GM12878 (cell line): Measurements from ENCODE around the gene APOM. TPM values are rescaled to one million over a fixed set of nuclear protein-coding genes. Genes with fewer than 3 reads are reported as not detected.

ENCODE experiments used
- ATAC-seq: fragments of 200-7000 bp; cut with Tn5 transposase; 3 replicates; pipeline ENCODE4 v1.9.1; 2020; ENCODE audit warnings: mild to moderate bottlenecking, moderate library complexity
- BruUV-seq: library from RNA; stranded (reverse); fragments of 400-500 nt; replicated peaks from 2 replicates; lab custom pipeline; 2021; lab: Mats Ljungman, UMichigan
- CTCF ChIA-PET: fragments of 300-600 bp; sonication (Branson Sonifier 250); formaldehyde crosslinking; extraction: SDS; loops from one replicate; lab custom pipeline; 2021; ENCODE audit warnings: inconsistent platforms; lab: Yijun Ruan, JAX
- POLR2A ChIA-PET: fragments of 350-600 bp; formaldehyde crosslinking; extraction: SDS; loops from one replicate; lab custom pipeline; 2021; ENCODE audit warnings: inconsistent platforms; lab: Charles Lee
- RAD21 ChIA-PET: fragments of 300-600 bp; sonication (Branson Sonifier 250); formaldehyde crosslinking; loops from one replicate; lab custom pipeline; 2023; ENCODE audit warnings: antibody characterized with exemption; ENCODE audit not compliant: unreplicated experiment; lab: Charles Lee
- SMC1A ChIA-PET: fragments of 300-600 bp; sonication (Branson Sonifier 250); formaldehyde crosslinking; loops from one replicate; lab custom pipeline; 2023; ENCODE audit not compliant: unreplicated experiment, uncharacterized antibody; lab: Charles Lee
- DNase-seq: peaks from one replicate; pipeline ENCODE4 v3.0.0-alpha.2; 2011; ENCODE audit warnings: low read depth, low spot score
- FAIRE-seq: peaks from 3 replicates; lab custom pipeline; 2011; peaks lifted over from hg19 to GRCh38; lab: Jason Lieb, UNC
- H2AFZ ChIP-seq: 2 replicates; pipeline ENCODE4 v1.6.0; 2011; ENCODE audit warnings: low read depth, low read length, control low read depth; ENCODE audit not compliant: control insufficient read depth
- H3K27ac ChIP-seq: 2 replicates; pipeline ENCODE4 v1.5.1; 2011; ENCODE audit warnings: control low read depth; ENCODE audit not compliant: control insufficient read depth, insufficient read depth
- H3K27me3 ChIP-seq, 2 experiments: replicated peaks in 1 of 2; 2 replicates each; pipeline versions ENCODE4 v1.6.0 to v1.6.1; 2011; ENCODE audit warnings: low read length in 1 of 2; ENCODE audit not compliant: control insufficient read depth in 2 of 2, insufficient read depth in 2 of 2
- H3K36me3 ChIP-seq, 2 experiments: 2 replicates each; pipeline ENCODE4 v1.5.1; 2011; ENCODE audit warnings: low read length in 1 of 2; ENCODE audit not compliant: control insufficient read depth in 2 of 2, insufficient read depth in 2 of 2
- H3K4me1 ChIP-seq: 2 replicates; pipeline ENCODE4 v1.6.1; 2011; ENCODE audit warnings: mild to moderate bottlenecking, low read length, moderate library complexity, mixed read lengths; ENCODE audit not compliant: control insufficient read depth, insufficient read depth
- H3K4me2 ChIP-seq: 2 replicates; pipeline ENCODE4 v1.6.0; 2011; ENCODE audit warnings: control low read depth; ENCODE audit not compliant: control insufficient read depth, insufficient read depth
- H3K4me3 ChIP-seq: fragments of 200-600 bp; sonication (generic); 2 replicates; pipeline ENCODE4 v1.5.1; 2016
- H3K79me2 ChIP-seq: 2 replicates; pipeline ENCODE4 v1.6.0; 2011; ENCODE audit warnings: low read length; ENCODE audit not compliant: control insufficient read depth, insufficient read depth
- H3K9ac ChIP-seq: 2 replicates; pipeline ENCODE4 v1.8.0; 2011; ENCODE audit warnings: low read length, control low read depth, mixed read lengths; ENCODE audit not compliant: control insufficient read depth, insufficient read depth
- H3K9me3 ChIP-seq: replicated peaks from 3 replicates; pipeline ENCODE4 v1.5.1; 2011; ENCODE audit warnings: mild to moderate bottlenecking, low read length; ENCODE audit not compliant: control insufficient read depth, insufficient read depth
- H4K20me1 ChIP-seq: 2 replicates; pipeline ENCODE4 v1.6.0; 2011; ENCODE audit not compliant: control insufficient read depth, insufficient read depth
- BHLHE40 ChIP-seq, 2 experiments: fragments of 450-650 bp in 1 of 2; IDR thresholded peaks; 2 replicates each; pipeline ENCODE4 v1.6.1; 2011 to 2017; ENCODE audit warnings: low read depth in 2 of 2, borderline replicate concordance in 1 of 2, improper control_type of control experiment in 1 of 2, low read length in 1 of 2, mild to moderate bottlenecking in 1 of 2
- BRCA1 ChIP-seq: IDR thresholded peaks from 2 replicates; pipeline ENCODE4 v1.6.1; 2011; ENCODE audit warnings: low read depth, low read length, improper control_type of control experiment
- CREB1 ChIP-seq: IDR thresholded peaks from 2 replicates; pipeline ENCODE4 v1.6.1; 2012; ENCODE audit warnings: low read depth, mild to moderate bottlenecking, inconsistent platforms
- JUNB ChIP-seq: IDR thresholded peaks from 2 replicates; pipeline ENCODE4 v1.6.1; 2016; ENCODE audit warnings: antibody characterized with exemption, mild to moderate bottlenecking
- KAT2A ChIP-seq: conservative IDR thresholded peaks from 2 replicates; pipeline ENCODE4 v1.6.1; 2011; ENCODE audit warnings: low read depth, low read length; ENCODE audit not compliant: control insufficient read depth
- LARP7 ChIP-seq: fragments of 450-650 bp; IDR thresholded peaks from 2 replicates; pipeline ENCODE4 v1.6.1; 2017; ENCODE audit warnings: mild to moderate bottlenecking
- MTA3 ChIP-seq: IDR thresholded peaks from 2 replicates; pipeline ENCODE4 v1.6.1; 2012; ENCODE audit warnings: low read length, inconsistent platforms, borderline replicate concordance
- NFYB ChIP-seq: IDR thresholded peaks from 2 replicates; pipeline ENCODE4 v1.6.1; 2011; ENCODE audit warnings: low read depth, mild to moderate bottlenecking, low read length, improper control_type of control experiment, moderate library complexity; ENCODE audit not compliant: insufficient read depth
- NR2C2 ChIP-seq: IDR thresholded peaks from 2 replicates; pipeline ENCODE4 v1.6.1; 2011; ENCODE audit warnings: borderline replicate concordance, low read depth; ENCODE audit not compliant: control insufficient read depth, insufficient read length
- RCOR1 ChIP-seq: conservative IDR thresholded peaks from 2 replicates; pipeline ENCODE4 v1.6.1; 2012; ENCODE audit warnings: low read depth, low read length, improper control_type of control experiment
- RFX5 ChIP-seq: IDR thresholded peaks from 2 replicates; pipeline ENCODE4 v1.6.1; 2011; ENCODE audit warnings: low read depth, low read length, improper control_type of control experiment
- SPI1 ChIP-seq: IDR thresholded peaks from 2 replicates; pipeline ENCODE4 v1.6.1; 2011; ENCODE audit warnings: low read depth, mild to moderate bottlenecking, low read length, moderate library complexity, borderline replicate concordance; ENCODE audit not compliant: insufficient read depth
- SREBF1 ChIP-seq: IDR thresholded peaks from 2 replicates; pipeline ENCODE4 v1.6.1; 2012; ENCODE audit warnings: mild to moderate bottlenecking, low read length
- TARDBP ChIP-seq: IDR thresholded peaks from 2 replicates; pipeline ENCODE4 v1.6.1; 2016; ENCODE audit warnings: borderline replicate concordance
- TCF12 ChIP-seq: IDR thresholded peaks from 2 replicates; pipeline ENCODE4 v1.6.1; 2011; ENCODE audit warnings: low read depth, mild to moderate bottlenecking, low read length
- ZNF207 ChIP-seq: fragments of 450-650 bp; IDR thresholded peaks from 2 replicates; pipeline ENCODE4 v1.6.1; 2014; ENCODE audit warnings: antibody characterized with exemption, mild to moderate bottlenecking, borderline replicate concordance
- WGBS: methylation state at CpG from one replicate; pipeline ENCODE4 v1.1.6; 2016; ENCODE audit warnings: low lambda C conversion rate; ENCODE audit not compliant: insufficient replicate concordance, insufficient coverage; ENCODE audit errors: missing lambda C conversion rate; 5-methylcytosine and 5-hydroxymethylcytosine counted together
- in situ Hi-C: fragments of 300-500 bp; cut with MboI; formaldehyde crosslinking; loops from 9 replicates; pipeline ENCODE4 v1.14.3; 2018; ENCODE audit warnings: mixed read lengths
- intact Hi-C: fragments of 100-400 bp; cut with micrococcal nuclease; formaldehyde crosslinking; loops from one replicate; pipeline ENCODE4 v1.14.2; 2022; ENCODE audit not compliant: unreplicated experiment
- polyA plus RNA-seq, 11 experiments: library from polyadenylated mRNA; depleted of rRNA in 4 of 11; unstranded in 6 of 11; stranded (reverse) in 5 of 11; fragments of >200 nt; fragmentation: Nextera tagmentation in 4 of 11; fragmentation: Illumina TruSeq in 1 of 11; extraction: Ambion mirVana in 4 of 11; extraction: Trizol in 1 of 11; gene quantifications; 1 replicate in 1 of 11; 2 replicates in 10 of 11; pipeline versions ENCODE4 v1.2.1 to v1.2.3, GENCODE V29; 2011 to 2016; ENCODE audit warnings: inconsistent platforms in 2 of 11, missing spikeins in 2 of 11, low read depth in 1 of 11
- total RNA-seq, 4 experiments: library from RNA; depleted of rRNA in 3 of 4; stranded (reverse); fragments of >200 nt in 3 of 4; fragmentation: Illumina TruSeq in 1 of 4; extraction: Trizol in 1 of 4; gene quantifications; 2 replicates each; pipeline versions ENCODE4 v1.2.1 to v1.2.3, GENCODE V29; 2013 to 2021
- TF ChIP-seq, protein P1 (sequence below): fragments of 150-350 bp; IDR thresholded peaks from 2 replicates; pipeline ENCODE4 v1.6.1; 2016; ENCODE audit warnings: low read depth, low read length
- TF ChIP-seq, protein P2 (sequence below), 3 experiments: IDR thresholded peaks in 2 of 3; conservative IDR thresholded peaks in 1 of 3; 2 replicates each; pipeline ENCODE4 v1.5.1; 2011; ENCODE audit warnings: low read depth in 3 of 3, low read length in 3 of 3, mild to moderate bottlenecking in 3 of 3, control low read depth in 2 of 3, moderate library complexity in 2 of 3, inconsistent platforms in 1 of 3, mixed read lengths in 1 of 3; ENCODE audit not compliant: control insufficient read depth in 2 of 3, insufficient read depth in 1 of 3; ENCODE audit errors: extremely low read depth in 1 of 3

APOM gene
- total and polyA plus RNA-seq, 10 of the 15 experiments (the other 5 are each of a cell fraction or from before 2014, with no cell fraction given) = 4.0 to 14.1 (median 7.1) TPM

DNA sequence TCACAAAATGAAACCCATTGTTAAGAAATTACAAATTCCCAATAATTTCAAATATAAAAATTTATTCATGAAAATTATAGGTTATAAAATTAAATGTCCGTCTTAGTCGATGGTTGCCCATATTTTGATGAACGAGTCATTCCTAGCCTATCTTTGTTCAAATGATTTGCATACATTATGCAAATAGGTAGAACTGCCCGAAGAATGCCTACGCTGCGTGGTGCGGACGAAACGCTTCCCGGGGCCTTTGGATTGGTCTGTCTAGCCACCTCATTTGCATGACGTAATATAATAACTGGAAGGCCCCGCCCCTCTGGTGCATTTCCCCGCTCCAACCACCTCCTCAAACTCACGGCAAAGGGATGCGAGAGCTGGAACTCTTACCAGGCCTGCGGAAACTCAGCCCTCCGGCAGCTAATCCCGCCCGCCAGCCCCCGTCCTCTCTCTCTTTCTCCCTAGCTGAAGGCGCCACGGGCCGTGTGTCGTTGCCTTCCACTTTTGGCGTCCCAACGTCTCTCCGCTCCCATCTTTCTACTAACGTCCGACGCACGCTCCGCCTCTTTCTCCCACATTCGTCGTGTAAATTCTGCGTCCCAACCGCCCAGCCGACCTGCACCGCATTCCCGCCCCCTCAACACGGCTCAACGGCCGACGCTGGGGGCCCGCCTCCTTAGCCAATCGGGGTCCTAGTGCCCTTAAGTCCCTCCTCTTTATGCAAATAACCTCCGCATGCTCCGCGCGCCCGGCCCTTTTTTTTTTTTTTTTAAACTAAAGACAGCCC lies 35.7 kb upstream of the APOM start:
- peak overlapping the region; percentile 77 for H2AFZ ChIP-seq
- ChIA-PET RAD21 (interaction anchor here (0.5 kb wide), 1 partner anchor 24 kb away, joined by 3 read pairs; no protein-coding TSS in a partner anchor), CTCF (interaction anchor here (0.7 to 1.0 kb wide), 2 partner anchors 22 to 23 kb away, joined by 3 to 4 read pairs; no protein-coding TSS in a partner anchor), POLR2A (interaction anchor here (0.6 to 1.0 kb wide), 7 partner anchors 40 to 163 kb away, joined by 3 to 4 read pairs (median 3); partner anchors contain the start of genes CLIC1, DDX39B and TNF), SMC1A (interaction anchor here (0.7 to 1.0 kb wide), 4 partner anchors 10 to 61 kb away, joined by 3 read pairs; partner anchors contain the start of genes GPANK1 and LY6G5C)
- H3K27ac ChIP-seq = peak overlapping the region; percentile 98
- DNase-seq (peak; percentile 96), FAIRE-seq (peak; percentile 94), ATAC-seq (peak; percentile 89)
- H3K79me2 ChIP-seq = peaks cover 48% of the 10 kb centered on the region
- intact Hi-C loops (loop anchor here (1.0 to 5.0 kb wide), 3 partner anchors 32 to 123 kb away; partner anchors contain the start of genes BAG6 and MICB), in situ Hi-C loops (no loop called here)
- TSS peak; percentile 97 for BruUV-seq
- H3K36me3 ChIP-seq = peaks cover 11 to 20% of the 10 kb centered on the region in 2 experiments; a peak in 3 of 4 replicates
- peaks cover 4% of the 10 kb centered on the region; the same call in 1 of the 2 replicates for H4K20me1 ChIP-seq
- peak overlapping the region; percentile 70 for H3K4me3 ChIP-seq
- H3K9me3 ChIP-seq = no peaks in the 10 kb centered on the region
- peak overlapping the region; percentile 77 for H3K9ac ChIP-seq
- peaks cover 21% of the 10 kb centered on the region for H3K4me1 ChIP-seq
- peak overlapping the region; percentile 80 for H3K4me2 ChIP-seq
- no peaks in the 10 kb centered on the region for H3K27me3 ChIP-seq
- WGBS = 0% methylated on average over 37 of the region's 50 CpGs
- TF ChIP-seq, protein P1, sequence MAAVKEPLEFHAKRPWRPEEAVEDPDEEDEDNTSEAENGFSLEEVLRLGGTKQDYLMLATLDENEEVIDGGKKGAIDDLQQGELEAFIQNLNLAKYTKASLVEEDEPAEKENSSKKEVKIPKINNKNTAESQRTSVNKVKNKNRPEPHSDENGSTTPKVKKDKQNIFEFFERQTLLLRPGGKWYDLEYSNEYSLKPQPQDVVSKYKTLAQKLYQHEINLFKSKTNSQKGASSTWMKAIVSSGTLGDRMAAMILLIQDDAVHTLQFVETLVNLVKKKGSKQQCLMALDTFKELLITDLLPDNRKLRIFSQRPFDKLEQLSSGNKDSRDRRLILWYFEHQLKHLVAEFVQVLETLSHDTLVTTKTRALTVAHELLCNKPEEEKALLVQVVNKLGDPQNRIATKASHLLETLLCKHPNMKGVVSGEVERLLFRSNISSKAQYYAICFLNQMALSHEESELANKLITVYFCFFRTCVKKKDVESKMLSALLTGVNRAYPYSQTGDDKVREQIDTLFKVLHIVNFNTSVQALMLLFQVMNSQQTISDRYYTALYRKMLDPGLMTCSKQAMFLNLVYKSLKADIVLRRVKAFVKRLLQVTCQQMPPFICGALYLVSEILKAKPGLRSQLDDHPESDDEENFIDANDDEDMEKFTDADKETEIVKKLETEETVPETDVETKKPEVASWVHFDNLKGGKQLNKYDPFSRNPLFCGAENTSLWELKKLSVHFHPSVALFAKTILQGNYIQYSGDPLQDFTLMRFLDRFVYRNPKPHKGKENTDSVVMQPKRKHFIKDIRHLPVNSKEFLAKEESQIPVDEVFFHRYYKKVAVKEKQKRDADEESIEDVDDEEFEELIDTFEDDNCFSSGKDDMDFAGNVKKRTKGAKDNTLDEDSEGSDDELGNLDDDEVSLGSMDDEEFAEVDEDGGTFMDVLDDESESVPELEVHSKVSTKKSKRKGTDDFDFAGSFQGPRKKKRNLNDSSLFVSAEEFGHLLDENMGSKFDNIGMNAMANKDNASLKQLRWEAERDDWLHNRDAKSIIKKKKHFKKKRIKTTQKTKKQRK = no peak
- TF ChIP-seq JUNB = peak; percentile 41; the same call in 1 of the 2 replicates
- TF ChIP-seq ZNF207 = peak; percentile 97; the same call in 1 of the 2 replicates
- TF ChIP-seq MTA3 = no peak
- TF ChIP-seq SPI1 = no peak
- peak; percentile 93 for TF ChIP-seq NFYB
- TF ChIP-seq, protein P2, sequence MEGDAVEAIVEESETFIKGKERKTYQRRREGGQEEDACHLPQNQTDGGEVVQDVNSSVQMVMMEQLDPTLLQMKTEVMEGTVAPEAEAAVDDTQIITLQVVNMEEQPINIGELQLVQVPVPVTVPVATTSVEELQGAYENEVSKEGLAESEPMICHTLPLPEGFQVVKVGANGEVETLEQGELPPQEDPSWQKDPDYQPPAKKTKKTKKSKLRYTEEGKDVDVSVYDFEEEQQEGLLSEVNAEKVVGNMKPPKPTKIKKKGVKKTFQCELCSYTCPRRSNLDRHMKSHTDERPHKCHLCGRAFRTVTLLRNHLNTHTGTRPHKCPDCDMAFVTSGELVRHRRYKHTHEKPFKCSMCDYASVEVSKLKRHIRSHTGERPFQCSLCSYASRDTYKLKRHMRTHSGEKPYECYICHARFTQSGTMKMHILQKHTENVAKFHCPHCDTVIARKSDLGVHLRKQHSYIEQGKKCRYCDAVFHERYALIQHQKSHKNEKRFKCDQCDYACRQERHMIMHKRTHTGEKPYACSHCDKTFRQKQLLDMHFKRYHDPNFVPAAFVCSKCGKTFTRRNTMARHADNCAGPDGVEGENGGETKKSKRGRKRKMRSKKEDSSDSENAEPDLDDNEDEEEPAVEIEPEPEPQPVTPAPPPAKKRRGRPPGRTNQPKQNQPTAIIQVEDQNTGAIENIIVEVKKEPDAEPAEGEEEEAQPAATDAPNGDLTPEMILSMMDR (IDR thresholded peaks at IDR 0.05 in 2 of 3, conservative IDR thresholded peaks at IDR 0.05 in 1 of 3; ENCODE audit: control insufficient read depth in 2 of 3, extremely low read depth in 1 of 3, insufficient read depth in 1 of 3, low read depth in 3 of 3, low read length in 3 of 3) = no peak
- TF ChIP-seq CREB1 = peak; percentile 95
- no peak for TF ChIP-seq RCOR1
- 0 out of 2 replicates have a peak, but pooled peaks have one; percentile 55 for TF ChIP-seq TARDBP
- no peak; the same call in 1 of the 2 replicates for TF ChIP-seq SREBF1
- TF ChIP-seq BHLHE40 (IDR thresholded peaks at IDR 0.05; ENCODE audit: borderline replicate concordance in 1 of 2, low read depth in 2 of 2, low read length in 1 of 2) = peak; percentile 64 to 66; a peak in 2 of 4 replicates
- TF ChIP-seq BRCA1 = no peak
- 0 out of 2 replicates have a peak, but pooled peaks have one; percentile 35 for TF ChIP-seq TCF12
- TF ChIP-seq LARP7 = no peak; the same call in 1 of the 2 replicates
- TF ChIP-seq NR2C2 = no peak
- TF ChIP-seq KAT2A = no peak
- TF ChIP-seq RFX5 = peak; percentile 51
